NCI-H2107 treated with DMSO at 0.1 percent for 48 hours (cell line): Measurements from ENCODE around the gene DPRX.
"Not testable (repeated sequence)": the region's sequence is repeated elsewhere in the genome, so short reads cannot be mapped to it uniquely, and the experiment has no call there.

Experiments used
- DNase-seq: peaks from one replicate; lab custom pipeline; 2025; ENCODE audit not compliant: unreplicated experiment; lab: John Stamatoyannopoulos, UW

Gene DPRX

DNA sequence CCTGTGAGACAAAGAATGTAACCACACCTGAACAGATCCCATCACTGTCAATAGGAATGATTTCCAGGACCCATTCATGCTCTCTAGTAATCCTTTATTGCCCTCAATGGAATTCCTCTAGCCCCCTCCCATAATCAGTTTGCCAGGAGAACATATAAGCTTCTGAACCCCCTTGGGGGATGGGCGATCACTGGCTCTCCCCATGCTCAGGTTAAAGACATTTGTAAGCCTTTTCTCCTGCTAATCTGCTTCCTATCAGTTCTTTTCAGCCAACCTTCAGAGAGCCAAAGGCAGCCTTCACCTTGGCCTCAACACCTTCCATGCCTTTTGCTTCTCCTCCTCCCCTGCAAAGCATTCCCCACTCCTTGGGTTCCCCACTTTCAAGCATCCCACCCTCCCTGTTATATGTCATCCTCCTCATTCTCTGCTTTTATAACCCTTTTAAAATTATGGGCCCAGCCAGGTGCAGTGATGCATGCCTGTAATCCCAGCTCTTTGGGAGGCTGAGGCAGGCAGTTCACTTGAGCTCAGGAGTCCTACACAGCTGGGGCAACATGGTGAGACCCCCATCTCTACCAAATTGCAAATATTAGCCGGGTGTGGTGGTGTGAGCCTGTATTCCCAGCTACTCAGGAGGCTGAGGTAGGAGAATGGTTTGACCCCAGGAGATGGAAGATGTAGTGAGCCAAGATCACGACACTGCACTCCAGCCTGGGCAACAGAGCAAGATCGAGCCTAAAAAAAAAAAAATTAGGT, 12.4 kb downstream of the DPRX start:
- no peak for DNase-seq

DNA sequence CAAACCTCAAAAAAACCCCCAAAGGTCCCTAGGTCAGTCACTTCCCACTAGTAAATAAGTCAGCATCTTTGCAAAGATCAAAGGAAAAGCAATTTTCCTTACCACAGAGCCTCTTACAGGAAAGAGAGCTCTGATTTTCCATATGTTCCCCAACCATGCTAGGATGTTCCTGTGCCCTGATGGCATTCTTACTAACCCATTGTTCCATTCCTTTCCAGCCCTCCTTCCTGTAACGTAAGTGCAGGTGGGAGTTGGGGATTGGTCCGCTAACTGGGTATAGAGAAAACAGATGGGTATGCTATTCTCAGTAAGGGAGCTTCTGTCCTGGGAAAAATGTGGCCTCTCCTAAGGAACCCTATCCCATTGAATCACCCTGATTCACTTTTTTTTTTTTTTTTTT, 14.3 kb downstream of the DPRX start:
- DNase-seq = no peak

DNA sequence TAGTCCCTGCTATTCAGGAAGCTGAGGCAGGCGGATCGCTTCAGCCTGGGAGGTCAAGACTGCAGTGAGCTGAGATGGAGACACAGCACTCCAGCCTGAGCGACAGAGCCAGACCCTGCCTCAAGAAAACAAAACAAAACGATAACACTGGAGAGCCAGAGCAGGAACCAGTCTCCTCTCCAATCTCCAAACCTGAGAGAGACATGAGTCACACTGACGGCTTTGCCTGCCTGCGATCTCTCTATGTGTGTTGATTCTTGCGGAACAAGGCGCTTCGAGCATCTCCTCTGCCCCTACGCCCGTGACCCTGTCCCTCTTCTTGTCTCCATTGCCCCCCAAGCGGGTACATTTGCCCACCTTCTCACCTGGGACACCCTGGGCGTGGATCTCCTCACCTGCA, 15.6 kb downstream of the DPRX start:
- DNase-seq = no peak

DNA sequence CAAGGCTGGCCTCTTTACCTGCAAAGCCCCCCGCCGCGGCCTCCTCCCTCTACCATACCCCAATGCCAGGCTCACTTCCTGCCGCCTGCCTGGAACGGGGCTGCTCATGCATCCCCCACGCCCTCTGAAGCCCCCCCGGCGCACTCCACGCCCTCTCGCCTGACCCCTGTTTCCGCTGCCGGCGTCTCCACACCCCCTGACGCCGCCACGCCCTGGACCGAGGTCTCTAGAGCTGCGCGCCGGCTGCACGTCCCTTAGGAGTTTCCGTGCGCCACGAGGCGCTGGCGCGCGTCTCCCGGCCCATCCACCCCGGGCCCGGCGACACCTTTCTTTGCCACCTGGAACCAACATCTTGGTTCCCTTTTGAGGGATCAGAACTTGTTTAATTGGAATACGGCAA, 16.0 kb downstream of the DPRX start:
- no peak for DNase-seq

DNA sequence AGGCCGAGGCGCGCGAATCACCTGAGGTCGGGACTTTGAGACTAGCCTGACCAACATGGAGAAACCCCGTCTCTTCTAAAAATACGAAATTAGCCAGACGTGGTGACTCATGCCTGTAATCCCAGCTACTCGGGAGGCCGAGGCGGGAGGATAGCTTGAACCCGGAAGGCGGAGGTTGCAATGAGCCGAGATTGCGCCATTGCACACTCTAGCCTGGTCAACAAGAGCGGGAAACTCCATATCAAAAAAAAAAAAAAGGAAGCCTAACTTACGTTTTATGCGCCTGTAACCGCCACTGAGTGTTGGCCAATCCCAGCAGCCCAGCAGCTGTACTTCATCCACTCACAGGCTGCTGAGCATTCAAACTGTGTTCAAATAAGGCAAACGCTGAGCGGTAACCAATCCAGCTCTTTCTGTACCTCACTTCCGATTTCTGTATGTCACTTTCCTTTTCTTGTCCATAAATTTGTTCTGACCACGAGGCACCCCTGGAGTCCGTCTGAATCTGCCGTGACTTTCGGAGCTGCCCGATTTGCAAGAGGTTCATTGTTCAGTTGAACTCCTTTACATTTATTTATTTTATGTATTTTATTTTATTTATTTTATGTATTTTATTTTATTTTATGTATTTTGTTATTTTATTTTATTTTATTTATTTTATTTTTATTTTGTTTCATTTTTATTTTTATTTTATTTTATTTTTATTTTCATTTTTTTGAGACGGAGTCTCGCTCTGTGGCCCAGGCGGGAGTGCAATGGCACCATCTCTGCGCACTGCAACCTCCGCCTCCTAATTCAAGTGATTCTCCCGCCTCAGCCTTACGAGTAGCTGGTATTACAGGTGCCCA, 18.2 kb downstream of the DPRX start:
- no peak for DNase-seq

DNA sequence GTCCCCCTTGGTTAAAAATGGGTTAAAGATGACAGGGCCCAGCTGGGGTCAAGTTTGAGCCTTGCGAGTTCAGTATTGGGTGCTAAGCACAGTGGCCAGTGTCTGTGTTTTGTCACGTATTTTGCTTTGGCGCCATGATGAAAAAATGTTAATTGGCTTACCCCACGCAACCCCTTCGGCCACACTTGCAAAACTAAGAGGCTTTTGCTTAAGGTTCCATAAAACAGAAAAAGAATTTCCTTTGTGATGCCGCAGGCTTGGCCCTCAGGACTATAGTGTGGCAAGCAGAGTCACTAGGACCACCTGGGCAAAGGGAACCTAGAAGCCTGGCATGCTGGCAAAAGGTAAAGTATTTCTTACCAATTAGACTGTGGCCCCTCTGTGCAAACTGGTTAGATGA, 20.7 kb downstream of the DPRX start:
- no peak for DNase-seq

DNA sequence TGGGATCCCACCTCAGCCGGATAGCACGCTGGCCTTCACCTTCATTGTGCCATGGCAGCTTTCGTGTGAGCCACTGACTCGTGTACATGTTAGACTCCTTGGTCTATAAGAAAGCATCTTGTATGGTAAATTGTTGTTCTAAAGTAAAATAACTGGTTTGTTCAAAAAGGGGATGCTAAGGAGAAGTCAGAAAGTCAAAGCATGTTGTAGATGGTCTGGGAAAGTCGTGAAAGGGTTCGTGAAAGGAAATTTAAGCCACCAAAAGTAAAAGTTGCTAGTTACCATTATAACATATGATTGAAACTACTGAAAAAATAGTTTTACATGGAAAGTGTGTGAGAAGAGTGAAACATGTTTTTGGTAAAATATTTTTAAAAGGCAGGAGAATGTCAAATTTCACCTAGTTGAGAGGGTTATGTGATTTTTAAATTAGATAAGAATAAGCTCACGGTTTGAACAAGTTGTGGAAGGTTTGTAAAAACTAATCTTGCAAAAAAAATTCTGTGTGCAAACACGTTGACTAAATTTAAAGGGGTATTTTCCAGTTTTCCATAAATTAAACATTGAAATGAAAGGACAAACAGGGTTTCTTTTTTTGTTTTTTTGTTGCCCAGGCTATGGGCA, 23.4 kb downstream of the DPRX start:
- DNase-seq = no peak

DNA sequence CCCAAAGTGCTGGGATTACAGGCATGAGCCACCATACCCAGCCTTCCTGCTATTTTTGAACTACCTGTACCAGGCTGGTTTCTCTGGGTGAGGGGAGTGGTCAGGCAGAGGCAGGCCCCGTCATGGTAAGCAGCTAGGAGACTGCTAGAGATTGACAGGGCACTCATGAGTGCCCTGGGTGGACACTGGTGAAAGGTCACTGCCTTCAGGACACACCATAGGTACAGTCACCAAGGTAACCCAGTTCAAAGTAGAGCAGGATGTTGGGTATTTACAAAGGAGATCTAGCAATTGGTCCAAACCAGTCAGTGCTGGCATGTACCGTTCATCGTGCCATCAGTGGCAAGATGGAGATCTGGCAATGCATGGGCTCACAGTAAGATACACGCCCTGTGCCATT, 25.5 kb downstream of the DPRX start:
- no peak for DNase-seq

DNA sequence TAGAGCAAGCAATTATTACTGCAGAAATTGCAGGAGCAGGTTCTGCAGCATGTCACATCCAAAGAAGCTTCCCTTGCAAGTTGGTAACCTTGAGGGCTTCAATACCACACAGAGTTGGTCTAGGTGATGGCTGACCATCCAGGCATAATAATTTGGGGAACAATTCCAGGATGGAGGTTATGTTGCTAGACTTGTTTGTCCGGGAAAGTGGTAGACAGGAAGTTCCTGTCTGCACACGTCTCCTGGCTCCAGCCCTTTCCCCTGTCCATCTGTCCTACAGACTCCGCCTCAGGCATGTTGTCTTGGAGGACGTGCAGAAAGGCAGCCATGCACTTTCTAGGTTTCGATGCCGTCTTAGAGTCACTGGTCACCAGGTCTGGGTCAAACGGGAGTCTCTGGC, 26.0 kb downstream of the DPRX start:
- DNase-seq = no peak

DNA sequence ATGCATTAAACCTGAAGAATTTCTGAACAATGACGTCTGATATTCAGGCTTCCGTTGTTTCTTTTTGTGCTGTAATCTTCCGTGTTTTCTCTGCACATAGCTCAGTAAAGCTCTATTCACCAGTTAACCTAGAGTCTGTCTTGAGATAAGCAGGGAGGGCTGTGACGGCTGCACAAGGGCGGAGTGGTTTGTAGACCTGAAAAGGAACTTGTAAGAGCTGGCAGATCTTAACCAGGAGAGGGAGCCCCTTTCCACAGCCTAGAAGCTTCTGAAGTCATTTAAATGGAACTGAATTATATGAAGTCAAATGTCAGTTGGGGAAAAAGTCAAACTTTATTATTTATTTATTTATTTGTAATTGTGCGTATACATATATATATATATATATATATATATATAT, 27.5 kb downstream of the DPRX start:
- DNase-seq = no peak

DNA sequence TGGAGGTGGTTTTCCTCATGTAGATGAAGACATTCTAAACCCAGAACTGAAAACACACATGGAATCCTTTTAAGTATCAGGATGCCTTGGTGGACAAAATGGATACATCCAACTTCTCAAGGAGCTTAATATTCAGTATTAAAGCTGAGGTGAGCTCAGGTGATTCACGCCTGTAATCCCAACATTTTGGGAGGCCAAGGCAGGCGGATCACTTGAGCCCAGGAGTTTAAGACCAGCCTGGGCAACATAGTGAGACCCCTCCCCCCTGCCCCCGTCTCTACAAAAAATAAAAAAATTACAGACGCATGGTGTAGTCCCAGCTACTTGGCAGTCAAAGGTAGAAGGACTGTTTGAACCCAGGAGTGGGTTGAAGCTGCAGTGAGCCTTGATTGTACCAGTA, 28.8 kb downstream of the DPRX start:
- DNase-seq = no peak

DNA sequence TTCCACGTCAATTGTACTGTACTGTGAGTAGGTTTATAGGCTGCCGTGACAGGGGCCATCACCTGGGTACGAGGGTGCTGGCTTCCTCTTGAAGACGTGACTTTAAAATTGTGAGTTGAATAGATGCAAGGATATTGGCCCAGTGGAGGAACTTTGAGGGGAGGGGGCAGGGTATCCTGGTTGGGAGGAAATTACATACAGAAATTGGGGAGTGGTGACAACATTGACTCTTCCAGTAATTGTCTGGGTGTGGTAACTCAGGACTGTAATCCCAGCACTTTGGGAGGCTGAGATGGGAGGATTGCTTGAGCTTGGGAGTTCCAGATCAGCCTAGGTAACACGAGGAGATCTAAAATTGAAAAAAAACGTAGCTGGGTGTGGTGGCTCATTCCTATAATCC, 30.4 kb downstream of the DPRX start:
- DNase-seq = no peak

DNA sequence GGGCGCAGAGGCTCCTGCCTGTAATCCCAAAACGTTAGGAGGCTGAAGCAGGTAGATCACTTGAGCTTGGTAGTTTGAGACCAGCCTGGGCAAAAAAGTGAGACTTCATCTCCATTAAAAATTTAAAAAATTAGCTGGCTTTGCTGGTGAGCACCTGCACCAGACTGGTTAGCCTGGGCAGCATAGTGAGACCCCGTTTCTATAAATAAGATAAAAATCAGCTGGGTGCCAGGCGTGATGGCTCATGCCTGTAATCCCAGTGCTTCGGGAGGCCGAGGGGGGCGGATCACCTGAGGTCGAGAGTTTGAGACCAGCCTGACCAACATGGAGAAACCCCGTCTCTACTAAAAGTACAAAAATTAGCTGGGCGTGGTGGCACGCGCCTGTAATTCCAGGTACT, 32.4 kb downstream of the DPRX start:
- DNase-seq = no peak

DNA sequence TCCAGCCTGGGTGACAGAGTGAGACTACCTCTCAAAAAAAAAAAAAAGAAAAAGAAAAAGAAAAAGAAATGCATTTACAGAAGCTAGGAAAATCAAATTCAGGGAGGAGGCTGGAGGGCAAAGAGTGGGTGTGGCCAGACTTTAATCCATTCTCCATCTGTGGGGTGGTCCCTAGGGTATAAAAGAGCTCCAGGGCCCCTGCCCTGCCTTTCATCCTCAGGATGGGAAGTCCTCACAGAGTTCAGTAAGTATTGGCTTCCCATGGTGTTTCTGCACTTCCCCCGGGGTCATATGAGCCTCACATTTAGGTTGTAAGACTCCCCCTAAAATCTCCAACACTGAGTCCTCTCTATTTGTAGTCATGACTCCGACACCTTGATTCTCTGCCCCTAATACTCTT, 33.0 kb downstream of the DPRX start:
- DNase-seq = no peak

DNA sequence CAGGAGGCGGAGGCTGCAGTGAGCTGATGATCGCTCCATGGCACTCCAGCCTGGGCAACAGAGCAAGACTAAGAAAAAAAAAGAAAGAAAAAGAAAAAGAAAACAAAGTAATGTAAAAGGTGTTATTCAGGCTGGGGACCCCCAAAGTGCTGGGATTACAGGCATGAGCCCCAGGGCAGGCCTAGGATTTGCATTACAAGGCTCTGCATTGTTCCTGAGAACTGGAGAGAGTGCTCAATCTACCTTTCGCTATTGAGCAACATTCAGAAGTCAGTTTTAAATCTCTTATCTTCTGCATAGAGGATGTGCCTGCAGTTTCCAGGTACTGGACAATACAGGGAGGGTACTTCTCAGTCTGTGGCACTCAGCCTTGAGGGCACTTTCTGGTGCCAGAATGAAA, 34.5 kb downstream of the DPRX start:
- DNase-seq = not testable (repeated sequence)

DNA sequence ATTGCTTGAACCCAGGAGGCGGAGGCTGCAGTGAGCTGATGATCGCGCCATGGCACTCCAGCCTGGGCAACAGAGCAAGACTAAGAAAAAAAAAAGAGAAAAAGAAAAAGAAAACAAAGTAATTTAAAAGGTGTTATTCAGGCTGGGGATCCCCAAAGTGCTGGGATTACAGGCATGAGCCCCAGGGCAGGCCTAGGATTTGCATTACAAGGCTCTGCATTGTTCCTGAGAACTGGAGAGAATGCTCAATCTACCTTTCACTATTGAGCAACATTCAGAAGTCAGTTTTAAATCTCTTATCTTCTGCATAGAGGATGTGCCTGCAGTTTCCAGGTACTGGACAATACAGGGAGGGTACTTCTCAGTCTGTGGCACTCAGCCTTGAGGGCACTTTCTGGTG, 37.0 kb downstream of the DPRX start:
- not testable (repeated sequence) for DNase-seq

DNA sequence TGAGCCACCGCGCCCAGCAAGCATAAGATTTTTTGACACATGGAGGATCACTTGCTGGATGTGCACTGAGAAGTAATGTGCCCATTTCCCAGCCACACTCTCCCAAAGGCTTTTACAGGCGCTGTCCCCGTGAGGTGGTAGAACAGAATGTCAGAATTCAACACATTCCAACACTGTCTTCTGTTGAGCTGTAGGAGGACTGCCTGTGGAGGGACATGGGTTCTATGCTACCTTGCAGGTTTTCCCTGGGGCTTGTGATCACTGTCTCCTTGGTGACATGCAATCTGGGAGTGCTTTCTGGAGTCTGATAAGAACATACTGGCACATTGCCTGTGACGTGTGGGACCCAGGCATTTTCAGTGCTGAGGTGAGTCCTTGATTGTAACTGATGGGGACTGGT, 38.5 kb downstream of the DPRX start:
- no peak for DNase-seq

DNA sequence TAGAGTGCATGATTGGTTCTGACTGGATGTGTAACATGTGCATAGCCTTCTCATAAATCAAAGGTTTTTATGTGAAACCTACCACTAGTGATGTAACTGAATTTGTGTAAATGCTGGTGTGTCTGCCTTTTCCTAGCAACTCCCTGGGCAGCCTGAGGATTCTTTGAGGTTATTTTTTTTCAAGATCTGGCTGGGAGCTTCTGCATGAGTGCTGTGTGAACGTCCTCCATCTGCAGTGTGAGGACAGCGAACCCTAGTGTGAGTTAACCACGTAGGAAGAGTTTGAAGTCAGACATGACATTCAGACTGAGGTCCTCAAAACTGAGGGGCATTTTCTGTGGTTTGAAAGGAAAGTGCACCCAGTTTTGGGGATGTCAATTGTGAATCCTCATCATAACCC, 39.9 kb downstream of the DPRX start:
- no peak for DNase-seq
